ENCODE measurements around the gene SDC3. TPM values are rescaled to one million over a fixed set of nuclear protein-coding genes. Genes with fewer than 3 reads are reported as not detected.

SDC3 gene
- total and polyA plus RNA-seq, 2 of the 8 experiments (the other 6 are each of a cell fraction or from before 2014, with no cell fraction given), result 7.0 to 27.0 TPM

DNA sequence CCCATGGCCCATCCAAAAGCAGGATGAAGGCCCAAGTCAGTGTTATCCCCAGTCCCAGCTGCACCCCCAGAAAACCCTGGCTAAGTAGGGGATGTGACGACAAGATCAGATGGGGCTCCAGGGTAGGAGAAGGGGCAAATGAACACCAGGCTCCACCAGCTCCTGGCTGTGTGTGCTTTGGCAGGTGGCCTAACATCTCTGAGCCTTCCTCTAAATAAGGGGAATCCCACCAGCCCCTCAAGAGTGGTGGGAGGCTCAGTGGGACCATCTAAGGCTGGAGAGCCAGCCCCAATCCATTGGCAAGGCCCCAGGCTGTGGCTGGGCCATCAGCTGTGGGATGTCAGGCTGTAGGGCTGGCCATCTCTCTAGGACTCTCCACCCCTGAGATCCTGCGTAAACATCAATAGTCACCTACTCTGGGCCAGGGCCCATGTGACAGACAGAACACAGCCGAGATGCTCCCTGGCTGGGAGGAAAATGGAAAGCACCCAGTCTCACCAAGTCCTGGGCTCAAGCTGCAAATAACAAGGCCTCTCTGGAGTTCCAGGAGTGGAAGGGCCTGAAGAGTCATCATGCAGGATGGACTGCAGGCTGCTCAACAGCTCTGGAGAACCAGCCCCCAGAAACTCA is 7.5 kb downstream of the SDC3 start:
- Histone ChIP-seq H2BK5ac (ENCODE audit: low read depth, low read length) (peak overlapping the region; percentile 52), H4K5ac (ENCODE audit: insufficient read length, low read depth, low read length) (no peak overlapping the region), H2BK15ac (ENCODE audit: low read length) (peak overlapping the region; percentile 61; the same call in 1 of the 2 replicates), H3K27me3 (replicated peaks in 1 of 4; ENCODE audit: control insufficient read depth in 3 of 4, extremely low read depth in 1 of 4, insufficient read depth in 3 of 4, low read length in 3 of 4) (no peaks in the 10 kb centered on the region), H3K18ac (ENCODE audit: extremely low read depth, low read length) (peak overlapping the region; percentile 82; the same call in 1 of the 2 replicates), H3K23ac (ENCODE audit: insufficient read length) (no peak overlapping the region), H4K91ac (replicated peaks; ENCODE audit: insufficient read length, low read length) (no peak overlapping the region), H3K23me2 (ENCODE audit: low read depth, low read length) (no peaks in the 10 kb centered on the region; the same call in 1 of the 2 replicates), H2BK12ac (ENCODE audit: low read depth, low read length) (peak overlapping the region; percentile 68; the same call in 1 of the 2 replicates), H3K4ac (replicated peaks; ENCODE audit: insufficient read length, low read depth, low read length) (no peak overlapping the region), H3K27ac (ENCODE audit: low read depth, low read length) (no peak overlapping the region), H3K4me1 (replicated peaks in 1 of 4; ENCODE audit: control insufficient read depth in 3 of 4, insufficient read depth in 4 of 4, low read length in 3 of 4) (peaks cover 4 to 25% (median 10%) of the 10 kb centered on the region in 4 experiments), H3K4me3 (ENCODE audit: extremely low read depth in 1 of 4, insufficient read depth in 2 of 4, low read depth in 3 of 4, low read length in 4 of 4) (no peak overlapping the region), H3K9me3 (ENCODE audit: insufficient read depth in 2 of 2, low read depth in 1 of 2, low read length in 1 of 2) (no peaks in the 10 kb centered on the region), H3K9ac (replicated peaks in 1 of 4; ENCODE audit: extremely low read depth in 1 of 4, low read depth in 3 of 4, low read length in 3 of 4) (0 out of 7 replicates have a peak overlapping the region, but pooled peaks of 1 of the 4 experiments have one; percentile 4), H2AFZ (ENCODE audit: low read length) (no peak overlapping the region), H3K79me1 (ENCODE audit: low read depth, low read length) (peaks cover 6% of the 10 kb centered on the region), H3K36me3 (ENCODE audit: control insufficient read depth in 2 of 4, insufficient read depth in 4 of 4, low read length in 3 of 4) (no peaks in the 10 kb centered on the region), H3K79me2 (ENCODE audit: control insufficient read depth in 1 of 2, insufficient read depth in 2 of 2, low read length in 2 of 2) (peaks cover 0 to 8% of the 10 kb centered on the region in 2 experiments; a peak in 1 of 4 replicates), H2AK5ac (ENCODE audit: low read depth, low read length) (peak overlapping the region; percentile 85; the same call in 1 of the 2 replicates), H3K56ac (replicated peaks; ENCODE audit: insufficient read length, low read depth, low read length) (no peak overlapping the region), H2BK20ac (ENCODE audit: low read length) (no peak overlapping the region), H3K4me2 (ENCODE audit: insufficient read depth in 1 of 2, low read depth in 2 of 2, low read length in 2 of 2) (no peak overlapping the region), H4K20me1 (replicated peaks in 1 of 2; ENCODE audit: control insufficient read depth in 1 of 2, insufficient read depth in 2 of 2, low read length in 2 of 2) (peaks cover 4 to 13% of the 10 kb centered on the region in 2 experiments), H2BK120ac (replicated peaks; ENCODE audit: low read depth, low read length) (no peak overlapping the region), H4K8ac (ENCODE audit: extremely low read depth, insufficient read depth, low read length) (no peak overlapping the region), H3K14ac (ENCODE audit: insufficient read length) (no peak overlapping the region)
- TF ChIP-seq EP300 (IDR thresholded peaks at IDR 0.05; ENCODE audit: borderline replicate concordance in 1 of 2, low read depth in 2 of 2, low read length in 2 of 2), result no peak
- TF ChIP-seq, protein P1, sequence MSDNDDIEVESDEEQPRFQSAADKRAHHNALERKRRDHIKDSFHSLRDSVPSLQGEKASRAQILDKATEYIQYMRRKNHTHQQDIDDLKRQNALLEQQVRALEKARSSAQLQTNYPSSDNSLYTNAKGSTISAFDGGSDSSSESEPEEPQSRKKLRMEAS (IDR thresholded peaks at IDR 0.05), result no peak
- TF ChIP-seq CHD1 (IDR thresholded peaks at IDR 0.05; ENCODE audit: low read depth, low read length), result no peak
- FAIRE-seq (no peak), DNase-seq (ENCODE audit: low read depth in 1 of 2, low spot score in 2 of 2) (no peak)
- ChIA-PET POLR2A (ENCODE audit: partially characterized antibody) (interaction anchor here (0.7 to 1.2 kb wide), 2 partner anchors 9 to 30 kb away, joined by 3 read pairs; no protein-coding TSS in a partner anchor), CTCF (ENCODE audit: partially characterized antibody) (interaction anchor here (0.9 to 13.1 kb wide), 6 partner anchors 9 to 118 kb away, joined by 3 to 164 read pairs (median 4); no protein-coding TSS in a partner anchor)
- WGBS, 2 experiments (ENCODE audit: extremely low coverage in 1 of 2, insufficient coverage in 1 of 2, insufficient read length in 1 of 2, insufficient replicate concordance in 2 of 2, low coverage in 1 of 2, low lambda C conversion rate in 2 of 2, missing lambda C conversion rate in 1 of 2), result 97% methylated on average over 3 of the region's 3 CpGs; no CpG with 5 or more reads in 1 of the 2 experiments
